Stomach (tissue), 4 donors: ENCODE data around the gene KIAA1217.

Source experiments
- CTCF ChIP-seq, 7 experiments: fragments of 450-650 bp in 4 of 7; fragments of 200-600 bp in 3 of 7; sonication (generic) in 3 of 7; IDR thresholded peaks; one replicate each; pipeline ENCODE4 v1.5.1; 2016 to 2019; ENCODE audit warnings: antibody characterized with exemption in 7 of 7, control low read depth in 2 of 7, mild to moderate bottlenecking in 1 of 7
- EP300 ChIP-seq: sonication (generic); formaldehyde crosslinking; IDR thresholded peaks from one replicate; pipeline ENCODE4 v1.6.1; 2017; ENCODE audit warnings: antibody characterized with exemption
- POLR2A ChIP-seq, 4 donors: fragments of 450-650 bp; IDR thresholded peaks; one replicate each; pipeline ENCODE4 v1.6.1; 2016; ENCODE audit warnings: antibody characterized with exemption in 4 of 4, control low read depth in 2 of 4, mild to moderate bottlenecking in 1 of 4, moderate library complexity in 1 of 4
- POLR2AphosphoS5 ChIP-seq, 3 donors: sonication (generic); formaldehyde crosslinking; IDR thresholded peaks; one replicate each; pipeline ENCODE4 v1.6.1; 2016; ENCODE audit warnings: antibody characterized with exemption in 3 of 3

GRCh38 chr10:24453404-24453830 is 244.5 kb downstream of the KIAA1217 start:
- TF ChIP-seq POLR2A (IDR thresholded peaks at IDR 0.05) (no peak), CTCF (IDR thresholded peaks at IDR 0.05) (no peak), POLR2AphosphoS5 (IDR thresholded peaks at IDR 0.05) (no peak), EP300 (no peak)
